Germinal center (tissue), 1 donor: ENCODE data around the gene TMEM89.

Experiments
- DNase-seq: peaks from one replicate; pipeline ENCODE4 v3.0.0; 2012; ENCODE audit warnings: mixed read lengths, low spot score

Gene TMEM89

GRCh38 chr3:48641396-48641795 is 19.8 kb upstream of the TMEM89 start:
- DNase-seq: no peak

GRCh38 chr3:48639944-48640606 is 18.5 kb upstream of the TMEM89 start:
- DNase-seq: no peak

- no peak for DNase-seq
These were observed 15.7 kb upstream of the TMEM89 start for GRCh38 chr3:48637305-48637704.

- DNase-seq: no peak
These were observed 14.6 kb upstream of the TMEM89 start for GRCh38 chr3:48636149-48636655.

GRCh38 chr3:48635222-48636021 is 13.9 kb upstream of the TMEM89 start, which contains the start of gene SLC26A6:
TSS of gene SLC26A6 (minus strand) at chr3:48635461. CDS start at chr3:48635393, 68 bp downstream.
- peak; percentile 99 for DNase-seq

GRCh38 chr3:48634661-48635221 is 13.2 kb upstream of the TMEM89 start:
- peak; percentile 64 for DNase-seq

GRCh38 chr3:48633743-48634142 is 12.2 kb upstream of the TMEM89 start:
- DNase-seq: no peak

GRCh38 chr3:48633256-48633655 is 11.7 kb upstream of the TMEM89 start:
- DNase-seq: no peak

GRCh38 chr3:48631516-48632448 is 10.2 kb upstream of the TMEM89 start:
- DNase-seq: no peak

- no peak for DNase-seq
These were observed 9.3 kb upstream of the TMEM89 start for GRCh38 chr3:48630833-48631232.

- DNase-seq: no peak
These were observed 8.8 kb upstream of the TMEM89 start for GRCh38 chr3:48630407-48630806.

GRCh38 chr3:48629894-48630293 is 8.3 kb upstream of the TMEM89 start:
- DNase-seq: no peak

GRCh38 chr3:48628277-48629017 is 6.9 kb upstream of the TMEM89 start:
- DNase-seq: no peak

GRCh38 chr3:48625600-48625999 is 4.0 kb upstream of the TMEM89 start:
- no peak for DNase-seq

- DNase-seq: no peak
These were observed 3.2 kb upstream of the TMEM89 start for GRCh38 chr3:48624767-48625166.

- no peak for DNase-seq
These were observed 2.4 kb upstream of the TMEM89 start for GRCh38 chr3:48623851-48624547.

GRCh38 chr3:48619541-48620524 is 1.7 kb downstream of the TMEM89 start:
- DNase-seq: no peak

GRCh38 chr3:48617559-48617958 is 4.0 kb downstream of the TMEM89 start:
- DNase-seq: no peak

GRCh38 chr3:48614044-48614443 is 7.5 kb downstream of the TMEM89 start:
- DNase-seq: no peak
